ENCODE data around the gene GLI2.
A peak's percentile ranks its signal among the peaks of the same experiment; 100 is the strongest.

The GLI2 gene

DNA sequence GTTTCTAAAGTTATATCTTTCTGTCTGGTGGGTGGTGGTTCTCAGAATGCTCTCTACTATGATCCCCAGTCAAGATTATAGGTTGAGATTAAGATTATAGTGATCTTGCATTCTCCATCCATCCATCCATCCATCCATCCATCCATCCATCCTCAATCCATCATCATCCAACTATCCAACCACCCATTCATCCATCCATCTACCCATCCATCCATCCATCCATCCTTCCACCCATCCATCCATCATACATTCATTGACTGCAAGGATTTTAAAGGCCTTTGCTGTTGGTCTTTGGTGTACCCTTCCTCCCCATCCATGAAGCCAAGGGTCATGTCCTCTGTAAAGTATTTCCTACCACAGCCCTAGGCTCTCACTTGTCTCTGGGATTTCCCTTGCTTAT is 13.1 kb downstream of the GLI2 start:
- Histone ChIP-seq H3K9ac (ENCODE audit: low read length in 5 of 5) (no peak overlapping the region), H3K9me3 (ENCODE audit: control insufficient read depth in 5 of 5, low read length in 5 of 5) (no peaks in the 10 kb centered on the region), H3K36me3 (ENCODE audit: control insufficient read depth in 5 of 5, insufficient read depth in 5 of 5, low read length in 5 of 5) (no peaks in the 10 kb centered on the region), H3K4me1 (ENCODE audit: control insufficient read depth in 5 of 5, insufficient read depth in 5 of 5, low read length in 5 of 5) (peaks cover 0 to 2% (median 0%) of the 10 kb centered on the region in 5 donors), H3K27ac (ENCODE audit: low read depth, low read length) (no peak overlapping the region), H3K4me3 (ENCODE audit: low read depth in 1 of 5, low read length in 5 of 5) (no peak overlapping the region), H3K27me3 (ENCODE audit: control insufficient read depth in 5 of 5, insufficient read depth in 4 of 5, low read length in 5 of 5) (peaks cover 0 to 11% (median 2%) of the 10 kb centered on the region in 5 donors)

DNA sequence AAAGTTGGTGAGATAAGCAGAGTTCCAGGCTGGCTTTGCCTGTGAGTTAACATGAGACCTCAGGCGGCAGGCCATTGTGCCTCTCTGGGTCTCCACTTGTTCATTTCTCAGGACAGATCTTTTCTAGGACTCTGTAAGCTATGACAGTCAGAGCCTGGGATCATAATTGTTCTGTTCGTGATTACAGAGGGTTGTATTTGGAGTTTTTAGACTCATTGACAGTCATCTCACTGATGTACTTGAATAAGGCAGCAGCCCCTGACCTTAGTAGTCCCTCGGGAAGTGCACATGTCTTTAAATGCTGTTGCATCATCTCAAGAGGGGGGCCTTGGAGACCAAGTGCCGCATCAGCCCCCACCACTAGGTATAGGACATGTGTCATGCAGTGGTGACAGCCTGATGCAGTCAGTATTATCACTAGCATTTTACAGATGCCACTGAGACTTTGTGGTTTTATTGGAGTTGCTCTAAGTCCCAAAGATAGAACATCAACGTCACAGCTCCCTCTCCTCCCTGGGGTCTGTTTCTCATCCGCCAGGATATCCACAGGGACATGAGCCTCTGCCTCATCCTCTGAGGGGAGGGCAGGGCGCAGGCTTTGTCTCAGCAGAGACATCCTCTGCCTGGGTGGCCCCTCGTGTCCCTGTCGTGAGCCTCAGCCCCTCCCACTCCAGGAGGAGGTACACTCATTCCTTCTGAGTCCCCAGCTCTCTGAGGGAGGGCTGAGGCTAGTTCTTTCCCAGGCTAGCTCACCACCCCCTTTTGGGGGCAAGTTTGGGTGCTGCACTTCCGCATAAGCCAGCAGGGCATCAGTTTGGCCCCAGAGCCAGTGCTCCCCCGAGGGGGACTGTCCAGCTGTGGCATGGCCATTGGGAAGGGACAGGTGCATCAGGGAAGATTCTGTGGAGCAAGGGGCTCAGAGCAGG is 14.1 kb downstream of the GLI2 start:
- H3K9ac ChIP-seq (ENCODE audit: low read length in 5 of 5) = no peak overlapping the region
- H3K9me3 ChIP-seq (ENCODE audit: control insufficient read depth in 5 of 5, low read length in 5 of 5) = no peaks in the 10 kb centered on the region
- H3K27me3 ChIP-seq (ENCODE audit: control insufficient read depth in 5 of 5, insufficient read depth in 4 of 5, low read length in 5 of 5) = peaks cover 0 to 9% (median 0%) of the 10 kb centered on the region in 5 donors
- H3K36me3 ChIP-seq (ENCODE audit: control insufficient read depth in 5 of 5, insufficient read depth in 5 of 5, low read length in 5 of 5) = no peaks in the 10 kb centered on the region
- H3K27ac ChIP-seq (ENCODE audit: low read depth, low read length) = no peak overlapping the region
- no peak overlapping the region for H3K4me3 ChIP-seq (ENCODE audit: low read depth in 1 of 5, low read length in 5 of 5)
- peaks cover 0 to 2% (median 0%) of the 10 kb centered on the region in 5 donors for H3K4me1 ChIP-seq (ENCODE audit: control insufficient read depth in 5 of 5, insufficient read depth in 5 of 5, low read length in 5 of 5)

DNA sequence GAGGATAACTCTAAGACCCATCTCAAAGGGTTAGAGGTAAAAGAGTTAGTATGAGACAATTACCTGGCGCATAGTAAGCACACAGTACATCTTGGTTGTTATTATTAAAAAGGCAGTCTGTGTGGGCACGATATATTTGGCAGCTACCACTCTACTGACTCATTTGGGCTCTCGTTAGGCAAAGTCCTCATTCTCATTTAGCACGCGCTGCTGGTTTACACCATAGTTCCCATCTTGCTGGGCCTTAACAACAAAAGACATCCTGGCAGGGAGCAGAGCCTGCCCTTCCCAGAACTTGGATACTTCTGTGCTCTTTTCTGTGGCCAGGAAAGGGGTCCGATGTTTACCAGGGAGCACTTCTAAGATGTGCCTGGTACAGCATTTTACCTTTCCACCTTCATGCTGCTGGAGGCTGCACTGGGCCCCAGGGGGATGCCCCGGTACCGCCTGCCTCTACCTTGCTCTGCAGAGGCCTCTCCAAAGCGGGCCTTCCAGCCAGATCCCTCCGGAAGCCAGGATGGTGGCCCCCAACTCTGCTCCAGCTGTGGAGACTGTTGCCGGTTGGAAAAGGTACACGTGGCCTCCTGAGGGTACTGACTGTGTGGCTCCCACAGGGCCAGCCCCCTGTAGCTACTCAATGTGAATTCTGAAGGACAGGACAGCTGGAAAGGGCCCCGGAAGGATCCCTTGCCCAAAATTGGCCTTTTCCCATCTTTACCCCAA is 15.0 kb downstream of the GLI2 start:
- no peaks in the 10 kb centered on the region for H3K36me3 ChIP-seq (ENCODE audit: control insufficient read depth in 5 of 5, insufficient read depth in 5 of 5, low read length in 5 of 5)
- H3K4me3 ChIP-seq (ENCODE audit: low read depth in 1 of 5, low read length in 5 of 5) = no peak overlapping the region
- no peak overlapping the region for H3K27ac ChIP-seq (ENCODE audit: low read depth, low read length)
- H3K27me3 ChIP-seq (ENCODE audit: control insufficient read depth in 5 of 5, insufficient read depth in 4 of 5, low read length in 5 of 5) = peaks cover 0 to 3% (median 0%) of the 10 kb centered on the region in 5 donors
- peaks cover 0 to 2% (median 0%) of the 10 kb centered on the region in 5 donors for H3K4me1 ChIP-seq (ENCODE audit: control insufficient read depth in 5 of 5, insufficient read depth in 5 of 5, low read length in 5 of 5)
- no peaks in the 10 kb centered on the region for H3K9me3 ChIP-seq (ENCODE audit: control insufficient read depth in 5 of 5, low read length in 5 of 5)
- no peak overlapping the region for H3K9ac ChIP-seq (ENCODE audit: low read length in 5 of 5)

DNA sequence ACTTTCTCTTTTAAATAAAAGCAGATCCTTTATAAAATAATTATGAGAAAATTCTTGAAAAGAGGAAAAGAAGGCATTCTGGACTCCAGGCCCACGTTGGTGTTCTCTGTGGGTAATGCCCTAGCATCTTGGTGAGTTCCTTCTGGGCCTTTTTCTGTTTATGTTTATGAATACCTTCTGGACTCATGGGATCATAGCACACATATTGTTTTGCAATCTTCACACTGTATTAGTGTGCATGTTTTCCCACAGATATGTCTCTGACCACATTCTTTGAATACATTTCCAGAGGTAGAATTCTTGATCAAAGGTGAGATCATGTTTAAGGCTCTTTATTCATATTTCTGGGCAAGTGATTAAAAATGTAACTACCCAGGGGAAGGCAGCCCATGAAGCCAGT is 15.9 kb downstream of the GLI2 start:
- no peak overlapping the region for H3K9ac ChIP-seq (ENCODE audit: low read length in 5 of 5)
- H3K4me3 ChIP-seq (ENCODE audit: low read depth in 1 of 5, low read length in 5 of 5) = no peak overlapping the region
- H3K36me3 ChIP-seq (ENCODE audit: control insufficient read depth in 5 of 5, insufficient read depth in 5 of 5, low read length in 5 of 5) = no peaks in the 10 kb centered on the region
- no peaks in the 10 kb centered on the region for H3K9me3 ChIP-seq (ENCODE audit: control insufficient read depth in 5 of 5, low read length in 5 of 5)
- H3K4me1 ChIP-seq (ENCODE audit: control insufficient read depth in 5 of 5, insufficient read depth in 5 of 5, low read length in 5 of 5) = peaks cover 0 to 2% (median 0%) of the 10 kb centered on the region in 5 donors
- H3K27me3 ChIP-seq (ENCODE audit: control insufficient read depth in 5 of 5, insufficient read depth in 4 of 5, low read length in 5 of 5) = peaks cover 0 to 2% (median 0%) of the 10 kb centered on the region in 5 donors
- H3K27ac ChIP-seq (ENCODE audit: low read depth, low read length) = no peak overlapping the region

DNA sequence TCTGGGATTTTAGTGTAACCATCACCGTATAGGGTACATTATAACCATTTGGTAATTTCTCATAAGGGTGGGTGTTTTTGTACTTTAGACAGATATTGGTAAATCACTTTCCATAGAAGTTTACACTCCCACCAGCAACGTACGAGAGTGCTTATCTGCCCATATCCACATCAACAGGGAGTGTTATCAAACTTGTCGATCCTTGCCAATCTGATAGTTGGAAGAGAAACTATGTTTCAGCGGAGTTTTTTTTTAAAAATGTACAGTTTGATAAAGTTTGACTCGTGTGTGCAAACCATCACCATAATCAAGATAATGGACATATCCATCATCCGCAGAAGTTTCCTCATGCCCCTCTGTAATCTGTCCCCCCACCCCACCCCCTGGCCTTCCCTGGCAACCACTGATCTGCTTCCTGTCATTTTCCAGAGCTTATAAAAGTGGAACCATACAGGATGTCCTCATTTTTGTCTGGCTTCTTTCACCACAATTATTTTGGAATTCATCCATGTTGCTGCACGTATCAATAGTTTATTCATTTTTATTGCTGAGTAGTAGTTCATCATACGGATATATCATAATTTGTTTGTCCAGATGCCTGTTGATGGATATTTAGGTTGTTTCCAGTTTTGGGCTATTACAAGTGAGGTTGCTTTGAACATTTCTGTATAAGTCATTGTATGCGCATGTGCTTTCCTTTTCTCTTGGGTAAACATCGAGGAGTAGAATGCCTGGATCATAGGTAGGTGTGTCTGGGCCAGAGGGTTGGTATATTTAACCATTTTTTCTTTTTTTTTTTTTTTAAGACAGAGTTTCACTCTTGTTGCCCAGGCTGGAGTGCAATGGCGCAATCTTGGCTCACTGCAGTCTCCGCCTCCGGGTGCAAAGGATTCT is 18.6 kb downstream of the GLI2 start:
- H3K36me3 ChIP-seq (ENCODE audit: control insufficient read depth in 5 of 5, insufficient read depth in 5 of 5, low read length in 5 of 5) = no peaks in the 10 kb centered on the region
- H3K27ac ChIP-seq (ENCODE audit: low read depth, low read length) = no peak overlapping the region
- H3K4me3 ChIP-seq (ENCODE audit: low read depth in 1 of 5, low read length in 5 of 5) = no peak overlapping the region
- peaks cover 0 to 7% (median 0%) of the 10 kb centered on the region in 5 donors for H3K27me3 ChIP-seq (ENCODE audit: control insufficient read depth in 5 of 5, insufficient read depth in 4 of 5, low read length in 5 of 5)
- H3K9ac ChIP-seq (ENCODE audit: low read length in 5 of 5) = no peak overlapping the region
- H3K9me3 ChIP-seq (ENCODE audit: control insufficient read depth in 5 of 5, low read length in 5 of 5) = no peaks in the 10 kb centered on the region
- peaks cover 8 to 19% (median 17%) of the 10 kb centered on the region in 5 donors for H3K4me1 ChIP-seq (ENCODE audit: control insufficient read depth in 5 of 5, insufficient read depth in 5 of 5, low read length in 5 of 5)

DNA sequence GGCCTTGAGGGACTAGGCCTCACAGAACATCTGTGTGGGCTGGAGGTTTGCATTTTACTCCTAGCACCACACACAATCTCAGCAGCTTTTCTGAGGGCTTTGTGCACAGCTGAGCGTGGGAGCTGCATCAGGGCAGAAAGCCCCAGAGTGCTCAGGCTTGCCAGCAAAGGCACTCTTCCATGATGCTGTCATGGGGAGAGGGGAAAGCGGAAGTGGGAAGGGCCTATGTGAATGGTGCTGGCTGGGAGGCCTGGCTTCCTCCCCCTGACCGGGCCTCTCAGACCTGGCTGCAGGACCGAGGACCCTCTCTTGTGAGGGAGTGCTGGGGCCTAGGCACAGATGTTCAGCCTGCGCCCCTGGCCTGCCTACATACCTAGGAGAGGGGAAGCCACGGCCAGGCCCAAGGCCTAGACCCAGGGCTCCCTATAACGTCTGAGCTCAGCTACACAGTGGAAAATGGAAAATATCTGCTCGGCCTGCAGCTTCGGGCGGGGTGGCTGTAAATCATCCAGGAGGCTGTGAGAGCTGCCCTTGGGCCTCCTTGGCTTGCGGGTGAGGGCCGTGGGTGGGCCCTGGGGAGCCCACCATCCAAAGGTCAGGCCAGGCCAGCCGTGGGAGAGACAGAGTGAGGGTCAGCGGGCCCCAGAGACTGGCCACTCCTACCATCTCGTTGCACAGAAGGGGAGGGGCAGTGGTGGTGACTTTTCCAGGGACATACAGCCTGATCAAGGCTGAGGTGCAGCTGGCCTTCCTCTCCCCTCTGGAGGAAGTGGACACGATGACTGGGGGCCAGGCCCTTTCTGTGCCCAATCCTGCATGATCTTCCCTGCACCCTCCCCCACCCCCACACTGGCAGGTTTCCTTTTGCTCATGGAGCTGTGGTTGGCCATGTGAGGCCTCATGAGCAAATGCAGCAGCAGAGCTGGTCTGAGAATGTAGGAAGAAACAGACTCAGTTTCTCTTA is 22.8 kb downstream of the GLI2 start:
- Histone ChIP-seq H3K9ac (ENCODE audit: low read length in 5 of 5) (peak overlapping the region in 1 of 5 donors; percentile 28), H3K27me3 (ENCODE audit: control insufficient read depth in 5 of 5, insufficient read depth in 4 of 5, low read length in 5 of 5) (peaks cover 0 to 14% (median 0%) of the 10 kb centered on the region in 5 donors), H3K27ac (ENCODE audit: low read depth, low read length) (peak overlapping the region; percentile 46), H3K36me3 (ENCODE audit: control insufficient read depth in 5 of 5, insufficient read depth in 5 of 5, low read length in 5 of 5) (no peaks in the 10 kb centered on the region), H3K4me3 (ENCODE audit: low read depth in 1 of 5, low read length in 5 of 5) (peak overlapping the region in 1 of 5 donors; percentile 25), H3K4me1 (ENCODE audit: control insufficient read depth in 5 of 5, insufficient read depth in 5 of 5, low read length in 5 of 5) (peaks cover 10 to 26% (median 20%) of the 10 kb centered on the region in 5 donors), H3K9me3 (ENCODE audit: control insufficient read depth in 5 of 5, low read length in 5 of 5) (no peaks in the 10 kb centered on the region)

DNA sequence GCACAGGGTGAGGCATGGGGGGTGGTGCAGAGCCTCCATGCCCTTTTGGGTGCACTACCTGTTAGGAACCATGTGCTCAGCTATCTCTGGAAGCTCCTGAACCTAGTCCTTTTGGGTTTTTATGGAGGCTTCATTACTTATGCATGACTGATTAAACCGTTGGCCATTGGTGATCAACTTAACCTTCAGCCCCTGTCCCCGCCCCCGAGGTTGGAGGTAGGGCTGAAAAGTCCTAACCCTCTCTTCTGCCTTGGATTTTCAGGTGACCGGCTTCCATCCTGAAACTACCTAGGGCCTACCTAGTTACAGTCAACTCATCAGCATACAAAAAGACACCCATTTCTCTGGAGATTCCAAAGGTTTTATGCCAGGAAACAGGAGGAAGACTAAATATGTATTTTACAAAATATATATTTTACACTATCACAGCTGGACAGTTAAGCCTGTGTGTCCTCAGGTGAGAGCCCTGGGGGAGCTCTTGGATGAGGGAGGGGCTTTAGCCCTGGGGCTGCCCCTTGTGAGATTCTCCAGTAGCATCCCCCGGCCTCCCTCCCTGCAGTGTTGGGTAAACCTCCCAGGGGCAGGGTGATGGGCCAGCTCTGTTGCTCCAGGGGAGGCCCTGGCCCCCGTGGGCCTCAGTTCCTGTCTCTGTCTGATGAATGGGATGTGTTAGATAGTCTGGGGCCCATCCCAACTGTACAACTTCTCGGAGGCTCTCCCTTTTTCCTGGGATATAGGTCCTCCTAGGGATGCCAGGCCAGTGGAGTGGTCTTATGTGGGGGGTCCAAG is 24.1 kb downstream of the GLI2 start:
- H3K9me3 ChIP-seq (ENCODE audit: control insufficient read depth in 5 of 5, low read length in 5 of 5) = no peaks in the 10 kb centered on the region
- peaks cover 10 to 26% (median 24%) of the 10 kb centered on the region in 5 donors for H3K4me1 ChIP-seq (ENCODE audit: control insufficient read depth in 5 of 5, insufficient read depth in 5 of 5, low read length in 5 of 5)
- H3K9ac ChIP-seq (ENCODE audit: low read length in 5 of 5) = no peak overlapping the region
- no peaks in the 10 kb centered on the region for H3K36me3 ChIP-seq (ENCODE audit: control insufficient read depth in 5 of 5, insufficient read depth in 5 of 5, low read length in 5 of 5)
- no peak overlapping the region for H3K4me3 ChIP-seq (ENCODE audit: low read depth in 1 of 5, low read length in 5 of 5)
- H3K27me3 ChIP-seq (ENCODE audit: control insufficient read depth in 5 of 5, insufficient read depth in 4 of 5, low read length in 5 of 5) = peaks cover 0 to 14% (median 0%) of the 10 kb centered on the region in 5 donors
- H3K27ac ChIP-seq (ENCODE audit: low read depth, low read length) = no peak overlapping the region

DNA sequence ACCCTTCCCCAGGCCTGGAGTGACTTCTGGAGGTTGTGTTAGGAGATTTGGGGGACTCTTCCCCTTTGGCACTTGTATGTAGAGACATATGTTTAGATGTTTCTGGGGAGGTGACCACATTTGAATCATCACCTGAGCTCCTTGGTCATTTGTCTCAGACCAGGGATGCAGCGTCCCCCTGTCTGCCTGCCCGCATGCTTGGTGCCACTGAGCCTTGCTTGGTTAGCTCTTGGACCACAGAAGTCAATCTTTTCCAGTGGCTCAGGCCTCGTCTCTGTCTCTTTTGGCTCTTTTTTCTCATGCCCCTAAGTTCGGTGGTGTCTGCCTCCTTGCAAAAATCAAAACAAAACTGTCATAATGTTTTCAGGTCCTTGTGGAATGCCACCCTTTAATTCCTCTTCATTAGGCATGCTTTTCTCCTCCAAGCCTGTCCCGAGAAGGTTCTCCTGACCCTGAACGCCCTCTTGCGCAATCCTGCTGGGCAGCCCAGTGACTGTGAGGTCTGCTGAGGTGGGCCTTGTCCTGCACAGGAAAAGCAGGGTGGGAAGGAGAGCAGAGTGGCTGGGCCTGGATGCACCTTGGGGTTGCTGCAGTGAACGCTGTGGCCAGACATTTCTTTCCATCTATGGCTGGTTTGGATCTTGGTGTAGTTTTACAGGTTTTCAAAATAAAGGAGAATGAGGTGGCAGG is 24.9 kb downstream of the GLI2 start:
- Histone ChIP-seq H3K27ac (ENCODE audit: low read depth, low read length) (no peak overlapping the region), H3K4me1 (ENCODE audit: control insufficient read depth in 5 of 5, insufficient read depth in 5 of 5, low read length in 5 of 5) (peaks cover 10 to 34% (median 33%) of the 10 kb centered on the region in 5 donors), H3K36me3 (ENCODE audit: control insufficient read depth in 5 of 5, insufficient read depth in 5 of 5, low read length in 5 of 5) (no peaks in the 10 kb centered on the region), H3K4me3 (ENCODE audit: low read depth in 1 of 5, low read length in 5 of 5) (no peak overlapping the region), H3K27me3 (ENCODE audit: control insufficient read depth in 5 of 5, insufficient read depth in 4 of 5, low read length in 5 of 5) (peaks cover 0 to 17% (median 7%) of the 10 kb centered on the region in 5 donors), H3K9ac (ENCODE audit: low read length in 5 of 5) (no peak overlapping the region), H3K9me3 (ENCODE audit: control insufficient read depth in 5 of 5, low read length in 5 of 5) (no peaks in the 10 kb centered on the region)

Data from subcutaneous abdominal adipose tissue (tissue), 5 donors.